Measurements from ENCODE around the gene CKS1B.

CKS1B gene

DNA sequence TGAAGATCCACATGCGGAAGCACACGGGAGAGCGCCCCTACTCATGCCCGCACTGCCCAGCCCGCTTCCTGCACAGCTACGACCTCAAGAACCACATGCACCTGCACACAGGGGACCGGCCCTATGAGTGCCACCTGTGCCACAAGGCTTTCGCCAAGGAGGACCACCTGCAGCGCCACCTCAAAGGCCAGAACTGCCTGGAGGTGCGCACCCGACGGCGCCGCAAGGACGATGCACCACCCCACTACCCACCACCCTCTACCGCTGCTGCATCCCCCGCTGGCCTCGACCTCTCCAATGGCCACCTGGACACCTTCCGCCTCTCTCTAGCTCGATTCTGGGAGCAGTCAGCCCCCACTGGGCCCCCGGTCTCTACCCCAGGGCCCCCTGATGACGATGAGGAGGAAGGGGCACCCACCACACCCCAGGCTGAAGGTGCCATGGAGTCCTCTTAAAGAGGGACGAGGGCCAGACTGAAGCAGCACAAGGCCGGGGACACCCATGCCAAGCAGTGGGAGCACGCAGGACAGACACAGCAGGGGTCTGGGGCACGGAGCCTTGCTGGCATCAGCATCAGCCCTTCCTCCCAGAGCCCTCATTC, 41.9 kb downstream of the CKS1B start:
- no peak for DNase-seq

DNA sequence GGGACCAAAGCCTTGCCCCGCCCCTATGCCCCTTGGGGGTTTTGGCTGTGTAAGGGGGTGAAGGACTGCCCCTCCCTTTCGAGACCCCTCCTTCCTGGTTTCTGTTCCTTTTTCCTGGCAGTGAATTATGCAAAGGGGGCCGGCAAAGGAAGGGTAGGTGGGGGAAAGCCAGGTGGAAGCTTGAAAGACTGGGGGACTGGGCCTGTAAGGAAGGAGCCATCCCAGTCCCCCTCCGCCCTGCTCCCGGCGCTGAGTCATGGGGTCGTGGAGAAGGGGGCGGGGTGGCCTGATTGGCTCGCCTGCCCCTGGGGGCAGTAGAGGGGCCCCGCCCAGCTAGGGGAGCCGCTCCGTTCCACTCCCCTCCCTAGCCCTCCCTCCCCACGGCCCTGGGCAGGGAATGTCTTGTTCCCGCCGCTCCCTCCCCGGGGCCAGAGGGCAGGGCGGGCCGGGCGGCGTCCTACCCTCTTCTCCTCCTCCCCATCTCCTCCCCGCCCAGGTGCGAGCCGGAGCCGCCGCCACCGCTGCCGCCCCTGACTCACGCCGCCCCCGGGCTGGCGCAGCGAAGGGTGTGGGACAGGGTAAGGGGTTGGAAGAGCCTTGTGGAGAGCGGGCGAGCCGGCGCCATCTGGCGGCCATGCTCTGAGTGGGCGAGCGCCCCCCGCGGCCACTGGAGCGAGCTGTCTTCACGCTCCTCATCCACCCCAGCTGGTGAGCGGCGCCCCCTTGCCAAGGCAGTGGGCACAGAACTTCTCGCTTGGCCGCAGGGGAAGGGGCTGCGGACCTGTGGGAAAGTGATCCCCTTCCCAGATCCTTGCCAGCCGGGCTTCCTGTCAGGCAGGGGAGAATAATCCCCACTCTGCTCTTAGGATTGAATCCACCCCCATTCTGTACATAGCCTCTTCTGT, 42.8 kb downstream of the CKS1B start:
- peak; percentile 83 for DNase-seq

DNA sequence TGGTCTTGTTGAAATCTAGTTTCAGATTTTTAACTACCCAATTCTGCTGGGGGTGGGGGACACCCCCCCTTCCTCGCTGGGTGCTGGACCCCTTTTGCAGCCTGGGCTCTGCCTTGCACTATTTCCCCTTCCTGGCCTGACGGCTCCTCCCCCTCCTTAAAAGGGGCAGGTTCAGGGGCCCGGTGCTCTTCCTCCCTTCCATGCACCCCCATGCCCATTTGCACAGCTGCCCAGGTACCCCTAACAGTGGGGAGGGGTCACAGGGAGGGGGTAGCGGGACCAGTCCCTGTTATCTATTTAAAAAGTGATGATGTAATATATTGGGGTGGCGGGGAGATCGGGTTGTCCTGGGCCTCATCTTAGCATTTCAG, 43.5 kb downstream of the CKS1B start:
- DNase-seq, result no peak

DNA sequence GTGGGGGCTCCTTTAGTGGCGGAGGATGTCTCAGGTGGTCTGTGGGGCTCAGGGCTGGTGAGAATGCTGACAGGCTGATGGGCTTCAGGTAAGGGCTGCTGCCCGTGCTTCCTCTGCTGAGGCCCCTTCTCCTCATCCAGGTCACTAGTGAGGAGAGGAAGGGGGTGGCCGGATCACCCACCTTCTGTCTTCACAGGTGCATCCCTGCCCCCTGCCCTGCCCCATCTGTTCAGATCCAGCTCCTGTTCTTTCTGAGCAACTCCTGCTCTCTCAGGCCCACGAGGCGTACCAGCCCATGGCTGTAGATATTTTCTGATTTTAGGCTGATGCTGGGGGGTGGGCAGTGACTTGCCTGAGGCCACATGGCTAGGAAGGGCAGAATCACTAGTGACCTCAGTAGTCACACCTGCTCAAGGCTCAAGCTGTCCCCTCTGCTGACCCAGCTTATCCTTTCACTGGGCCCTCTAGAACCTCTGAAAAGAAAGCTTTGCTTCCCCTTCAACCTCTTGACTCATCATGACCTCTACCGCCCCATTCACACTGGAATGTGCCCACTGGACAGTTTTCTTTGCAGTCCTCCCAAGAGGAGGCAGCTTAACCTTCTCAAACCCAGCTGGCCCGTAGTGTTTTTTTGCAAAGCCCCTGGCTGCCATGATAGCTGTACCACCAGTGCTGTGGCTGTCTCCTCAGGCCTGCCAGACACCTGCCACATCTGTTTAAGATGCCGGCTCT, 44.3 kb downstream of the CKS1B start:
- DNase-seq, result no peak

DNA sequence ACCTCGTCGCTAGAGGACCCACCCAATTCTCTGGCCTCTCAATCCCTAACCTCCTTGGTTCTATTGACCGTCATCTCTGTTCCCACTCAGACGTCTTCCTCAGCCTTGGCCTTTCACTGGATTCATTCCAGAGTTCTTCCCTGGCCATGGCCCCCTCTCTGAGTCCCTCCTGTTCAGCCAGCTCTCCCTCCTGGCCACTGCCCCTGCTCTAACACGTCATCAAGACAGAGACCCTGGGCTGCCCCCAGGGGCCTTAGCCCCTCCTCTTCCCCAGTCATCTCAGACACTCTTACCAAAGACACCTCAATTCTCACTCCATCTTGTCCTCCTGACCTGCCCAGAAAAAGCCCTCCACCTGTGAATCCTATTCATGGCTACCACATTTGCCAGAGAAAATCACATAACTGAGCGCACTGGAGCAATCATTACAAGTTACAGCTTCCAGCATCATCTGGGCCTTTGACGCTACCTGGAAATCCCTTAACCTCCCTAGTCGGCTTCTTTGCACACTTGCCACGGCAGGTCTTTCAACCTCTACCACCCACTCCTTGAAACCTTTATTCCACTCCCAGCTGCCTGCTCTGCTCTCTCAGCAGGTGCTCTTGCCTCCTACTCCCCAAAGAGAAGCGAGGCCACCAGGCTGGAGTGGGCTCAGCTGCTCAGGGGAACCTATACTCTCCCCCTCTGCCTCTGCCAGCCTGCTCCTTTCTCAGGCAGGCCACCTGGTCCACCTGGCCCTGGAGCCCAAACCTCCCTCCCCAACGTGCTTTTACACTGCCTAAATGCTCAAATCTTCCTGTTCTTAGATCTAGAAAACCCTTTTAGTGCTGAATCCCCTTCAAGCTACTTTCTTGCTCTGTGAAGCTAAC, 45.1 kb downstream of the CKS1B start:
- DNase-seq, result no peak

DNA sequence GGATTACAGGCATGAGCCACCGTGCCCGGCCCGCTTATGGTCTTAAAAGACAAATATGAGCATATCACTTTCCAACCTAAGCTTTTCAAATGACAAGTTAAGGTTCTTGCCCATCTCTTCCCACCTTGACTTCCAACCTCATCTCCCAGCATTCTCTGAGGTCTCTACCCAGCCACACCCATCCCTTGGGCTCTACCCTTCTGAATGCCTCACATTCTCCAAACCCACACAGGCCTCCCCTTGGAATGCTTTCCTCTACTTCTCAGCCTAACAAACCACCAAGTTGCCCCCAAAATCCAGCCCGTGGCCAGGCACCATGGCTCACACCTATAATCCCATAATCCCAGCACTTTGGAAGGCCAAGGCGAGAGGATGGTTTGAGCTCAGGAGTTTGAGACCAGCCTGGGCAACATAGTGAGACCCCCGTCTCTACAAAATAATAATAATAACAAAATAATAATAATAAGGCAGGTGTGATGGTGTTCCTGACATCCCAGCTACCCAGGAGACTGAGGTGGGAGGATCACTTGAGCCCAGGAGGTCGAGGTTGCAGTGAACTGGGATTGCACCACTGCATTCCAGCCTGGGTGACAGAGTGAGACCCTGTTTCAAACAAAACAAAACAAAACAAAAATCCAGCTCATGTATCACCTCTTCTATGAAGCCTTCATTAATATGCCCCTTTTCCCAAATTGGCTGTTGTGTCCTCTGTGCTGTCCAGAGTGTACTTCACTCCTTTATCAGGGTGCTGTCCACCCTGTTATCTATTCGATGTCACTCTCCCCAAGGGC, 47.9 kb downstream of the CKS1B start:
- DNase-seq, result no peak

DNA sequence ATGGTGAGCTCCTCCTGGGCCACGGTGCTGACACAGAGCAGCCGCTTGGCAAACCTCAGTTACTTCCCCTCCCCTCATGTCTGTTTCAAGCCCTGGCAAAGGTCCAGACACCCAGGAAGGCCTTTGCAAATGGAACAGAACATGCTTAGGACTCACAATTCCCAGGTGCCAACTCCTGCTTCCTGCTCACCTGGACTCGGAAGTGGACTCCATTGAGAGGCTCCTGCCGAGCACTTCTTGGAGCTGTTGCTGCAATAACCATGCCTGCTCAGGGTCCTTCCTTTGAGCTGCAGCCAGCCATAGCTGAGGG, 48.4 kb downstream of the CKS1B start:
- DNase-seq, result no peak

DNA sequence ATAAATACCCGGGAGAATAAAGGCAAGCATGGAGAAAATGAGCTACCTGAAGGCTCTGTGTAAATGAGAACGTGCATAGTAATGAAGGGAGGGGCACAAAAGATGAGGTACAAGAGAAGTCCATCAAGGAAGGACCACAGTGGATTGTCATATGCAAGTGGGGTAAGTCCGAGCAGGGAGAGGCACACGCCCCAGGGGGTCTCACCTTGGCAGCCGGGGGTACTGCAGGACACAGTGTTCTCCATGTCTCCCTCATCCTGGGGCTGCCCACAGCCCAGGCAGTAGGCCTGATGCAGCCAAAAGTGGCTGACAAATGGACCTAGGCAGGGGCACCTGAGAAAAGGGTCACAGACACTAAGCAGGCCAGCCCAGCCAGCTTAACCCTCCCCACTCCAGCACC, 49.1 kb downstream of the CKS1B start:
- DNase-seq, result no peak

DNA sequence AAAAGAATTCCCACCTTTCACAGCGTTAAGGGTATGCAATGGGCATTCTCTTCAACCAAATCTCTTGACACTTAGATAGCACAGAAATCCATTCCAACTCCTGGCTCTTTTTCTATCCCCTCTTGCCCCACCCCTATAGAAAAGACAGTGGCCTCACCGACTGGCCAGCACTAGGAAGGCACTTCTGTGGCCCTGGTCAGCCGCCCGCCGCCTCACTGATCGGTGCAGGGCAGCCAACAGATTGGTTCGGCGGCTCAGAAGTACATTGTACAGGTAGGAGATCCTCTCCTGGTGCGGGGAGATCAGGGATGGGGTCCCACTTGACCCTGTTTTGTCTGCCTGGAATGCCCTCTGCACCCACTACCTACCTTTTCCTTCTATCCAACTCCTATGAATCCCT, 49.8 kb downstream of the CKS1B start:
- DNase-seq, result no peak

DNA sequence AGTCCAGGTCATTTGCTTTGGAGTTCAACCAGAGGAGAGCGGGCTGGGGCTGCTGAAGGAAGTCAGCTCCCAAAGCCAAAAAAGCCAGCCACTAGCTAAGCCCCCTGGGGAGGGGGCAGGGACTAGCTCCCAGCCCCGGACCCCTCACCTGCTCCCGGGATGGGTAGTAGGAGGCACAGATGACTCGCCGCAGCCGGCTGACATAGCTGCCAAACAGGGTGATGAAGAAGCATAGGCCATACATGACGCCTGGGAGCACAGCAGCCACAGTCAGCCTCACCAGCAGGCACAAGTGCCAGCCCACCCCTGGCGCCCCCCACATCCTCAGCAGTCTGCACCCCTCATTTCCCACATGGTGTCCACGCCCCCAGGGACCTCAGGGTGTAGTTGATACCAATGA, 51.7 kb downstream of the CKS1B start:
- DNase-seq, result no peak

DNA sequence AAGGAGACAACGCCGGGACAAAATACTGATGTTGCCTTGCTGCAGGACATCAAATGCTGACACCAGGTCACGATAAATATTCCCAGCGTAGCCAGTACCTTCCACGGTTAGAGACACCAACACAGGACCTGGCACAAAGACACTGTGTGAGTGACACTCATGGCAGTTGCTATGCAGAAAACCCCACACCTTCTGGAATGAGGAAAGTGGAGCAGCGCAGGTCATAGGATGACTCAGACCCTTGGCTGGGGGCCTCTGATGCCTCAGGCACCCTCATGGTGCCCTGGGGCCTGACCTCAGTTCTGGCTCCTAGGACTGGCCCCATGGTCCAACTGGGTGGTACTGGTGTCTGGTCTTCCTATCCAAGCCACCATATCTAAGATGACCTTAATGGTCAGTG, 52.1 kb downstream of the CKS1B start:
- DNase-seq, result no peak

Measured in activated effector memory CD4-positive, alpha-beta T cell treated with Interleukin-2 at 50 U/mL for 16 hours (primary cell).